Measurements from ENCODE around the gene DGKH. TPM values are rescaled to one million over a fixed set of nuclear protein-coding genes. Genes with fewer than 3 reads are reported as not detected.
"Not testable (repeated sequence)": the region's sequence is repeated elsewhere in the genome, so short reads cannot be mapped to it uniquely, and the experiment has no call there.

Gene DGKH
- total and polyA plus RNA-seq, 7 donors = 0.42 to 4.6 (median 2.1) TPM

DNA sequence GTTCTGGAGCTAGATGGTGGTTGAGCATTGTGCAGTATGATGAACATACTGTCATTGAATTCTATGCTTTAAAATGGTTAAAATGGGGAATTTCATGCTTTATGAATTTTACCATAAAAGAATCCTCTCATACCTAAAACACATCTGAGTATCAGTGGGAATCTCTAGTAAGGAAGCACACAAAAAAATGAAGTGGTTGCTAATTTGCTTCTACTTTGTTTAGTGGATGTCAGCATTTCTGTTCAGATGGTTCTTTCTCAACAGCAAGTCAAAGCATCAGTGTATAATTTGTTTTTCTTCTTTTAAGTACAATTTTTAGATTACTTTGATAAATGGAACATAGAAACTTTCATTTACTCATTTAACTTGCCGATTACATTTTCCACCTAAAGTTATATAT is 171.4 kb downstream of the DGKH start:
- no peak for DNase-seq
- ATAC-seq = no peak
- intact Hi-C loops (cut with DNase I) = no loop called here
- WGBS, 3 donors = 93 to 98% (median 95%) methylated on average over 1 of the region's 1 CpG
- Histone ChIP-seq H3K4me3 (no peak overlapping the region), H3K4me1 (no peaks in the 10 kb centered on the region), H3K27me3 (ENCODE audit: insufficient read depth in 3 of 3, low read length in 2 of 3) (no peaks in the 10 kb centered on the region), H3K36me3 (ENCODE audit: insufficient read depth in 1 of 2, low read depth in 1 of 2) (peaks cover 0 to 15% of the 10 kb centered on the region in 2 donors), H3K9me3 (no peaks in the 10 kb centered on the region), H3K27ac (no peak overlapping the region)
- no peak for TF ChIP-seq CTCF (IDR thresholded peaks at IDR 0.05)

DNA sequence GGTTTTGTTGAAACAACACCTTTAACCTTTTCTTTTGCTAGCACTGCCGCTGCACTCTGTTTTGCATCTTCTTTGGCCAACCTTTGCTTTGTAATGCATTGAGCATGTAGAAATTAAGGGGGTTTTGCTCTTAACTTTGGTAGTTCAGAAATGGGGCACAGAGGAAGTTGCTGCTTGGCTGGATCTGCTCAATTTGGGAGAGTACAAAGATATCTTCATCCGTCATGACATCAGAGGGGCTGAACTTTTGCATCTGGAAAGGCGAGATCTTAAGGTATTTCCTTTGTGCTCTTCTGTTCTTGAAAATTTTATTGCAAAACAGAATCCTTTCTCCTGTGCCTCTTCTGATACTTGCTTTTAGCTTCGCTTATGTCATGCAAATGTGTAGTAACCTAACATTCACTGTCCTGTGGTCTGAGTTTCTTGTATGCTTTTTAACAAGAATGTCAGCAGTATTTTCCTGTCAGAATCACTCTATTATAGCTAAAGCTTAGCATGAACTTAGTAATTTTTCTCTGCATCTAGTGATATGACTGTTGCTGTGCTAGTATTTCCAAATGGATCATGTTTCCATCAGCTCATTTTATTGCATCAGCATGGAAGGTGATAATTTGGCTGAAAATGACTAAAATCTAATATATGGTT is 172.8 kb downstream of the DGKH start:
- Histone ChIP-seq H3K4me1 (no peaks in the 10 kb centered on the region), H3K9me3 (no peaks in the 10 kb centered on the region), H3K4me3 (no peak overlapping the region), H3K36me3 (ENCODE audit: insufficient read depth in 1 of 2, low read depth in 1 of 2) (peaks cover 0 to 15% of the 10 kb centered on the region in 2 donors), H3K27ac (no peak overlapping the region), H3K27me3 (ENCODE audit: insufficient read depth in 3 of 3, low read length in 2 of 3) (no peaks in the 10 kb centered on the region)
- no peak for ATAC-seq
- TF ChIP-seq CTCF (IDR thresholded peaks at IDR 0.05) = no peak
- 92 to 93% (median 93%) methylated on average over 4 of the region's 4 CpGs for WGBS, 3 donors
- intact Hi-C loops (cut with DNase I) = no loop called here
- no peak for DNase-seq

GRCh38 chr13:42223681-42224080 is 175.2 kb downstream of the DGKH start:
- Histone ChIP-seq H3K27me3 (ENCODE audit: insufficient read depth in 3 of 3, low read length in 2 of 3) (no peaks in the 10 kb centered on the region), H3K9me3 (no peaks in the 10 kb centered on the region), H3K4me1 (no peaks in the 10 kb centered on the region), H3K27ac (no peak overlapping the region), H3K36me3 (ENCODE audit: insufficient read depth in 1 of 2, low read depth in 1 of 2) (peaks cover 0 to 15% of the 10 kb centered on the region in 2 donors), H3K4me3 (no peak overlapping the region)
- DNase-seq (no peak), ATAC-seq (no peak)
- 97 to 98% (median 97%) methylated on average over 4 of the region's 4 CpGs for WGBS, 3 donors
- TF ChIP-seq CTCF (IDR thresholded peaks at IDR 0.05) = no peak
- intact Hi-C loops (cut with DNase I) = no loop called here

- ATAC-seq (no peak), DNase-seq (no peak)
- H3K4me1 ChIP-seq = no peaks in the 10 kb centered on the region
- no peak overlapping the region for H3K27ac ChIP-seq
- peaks cover 0 to 14% of the 10 kb centered on the region in 2 donors for H3K36me3 ChIP-seq (ENCODE audit: insufficient read depth in 1 of 2, low read depth in 1 of 2)
- intact Hi-C loops (cut with DNase I) = no loop called here
- WGBS, 3 donors = 98% methylated on average over 2 of the region's 2 CpGs
- no peak for TF ChIP-seq CTCF (IDR thresholded peaks at IDR 0.05)
- H3K27me3 ChIP-seq (ENCODE audit: insufficient read depth in 3 of 3, low read length in 2 of 3) = no peaks in the 10 kb centered on the region
- H3K4me3 ChIP-seq = no peak overlapping the region
- H3K9me3 ChIP-seq = no peaks in the 10 kb centered on the region
Observed at GRCh38 chr13:42225051-42225450, 176.6 kb downstream of the DGKH start.

- DNase-seq; H3K4me3 ChIP-seq; H3K9me3 ChIP-seq; H3K27ac ChIP-seq; H3K36me3 ChIP-seq (ENCODE audit: insufficient read depth in 1 of 2, low read depth in 1 of 2); H3K4me1 ChIP-seq; intact Hi-C loops (cut with DNase I); ATAC-seq; H3K27me3 ChIP-seq (ENCODE audit: insufficient read depth in 3 of 3, low read length in 2 of 3): not testable (repeated sequence)
- 96 to 99% (median 98%) methylated on average over 5 of the region's 5 CpGs for WGBS, 3 donors
Observed at GRCh38 chr13:42226759-42227158, 178.3 kb downstream of the DGKH start.

All from psoas muscle (tissue), 8 donors.